ENCODE results near the gene PVRIG. TPM values are rescaled to one million over a fixed set of nuclear protein-coding genes. Genes with fewer than 3 reads are reported as not detected.

The PVRIG gene
- total RNA-seq, 1 experiment from 2014 or later = 0.70 TPM

- Histone ChIP-seq H3K4me2 (ENCODE audit: insufficient read depth, insufficient read length, low read length) (no peak overlapping the region), H3K27me3 (ENCODE audit: insufficient read depth, low read length) (no peaks in the 10 kb centered on the region), H3K23ac (ENCODE audit: insufficient read length, low read depth, low read length) (no peak overlapping the region), H2BK20ac (ENCODE audit: low read depth, low read length, poor library complexity, severe bottlenecking) (no peak overlapping the region), H2BK5ac (ENCODE audit: insufficient read length, low read length) (no peak overlapping the region), H3K4me1 (ENCODE audit: insufficient read depth, low read length) (no peaks in the 10 kb centered on the region), H3K18ac (ENCODE audit: insufficient read length, low read depth, low read length) (no peak overlapping the region), H3K27ac (ENCODE audit: insufficient read length, low read depth, low read length) (no peak overlapping the region), H2BK15ac (ENCODE audit: low read depth, low read length) (no peak overlapping the region), H3K9ac (ENCODE audit: extremely low read depth, insufficient read length, low read length) (no peak overlapping the region), H2BK12ac (ENCODE audit: insufficient read length, low read depth, low read length) (no peak overlapping the region), H2AFZ (ENCODE audit: low read length) (no peak overlapping the region), H4K8ac (replicated peaks; ENCODE audit: insufficient read length, low read depth, low read length) (no peak overlapping the region), H4K91ac (ENCODE audit: insufficient read length, low read depth, low read length) (no peak overlapping the region), H3K79me1 (ENCODE audit: insufficient read depth, low read depth, low read length, poor library complexity, severe bottlenecking) (no peaks in the 10 kb centered on the region), H4K5ac (ENCODE audit: insufficient read length, low read depth, low read length) (no peak overlapping the region), H4K20me1 (ENCODE audit: control insufficient read depth, insufficient read depth, insufficient read length) (no peaks in the 10 kb centered on the region), H3K56ac (ENCODE audit: insufficient read length, low read depth, low read length) (no peak overlapping the region), H3K9me3 (ENCODE audit: control insufficient read depth, low read depth, low read length) (no peaks in the 10 kb centered on the region), H3K23me2 (ENCODE audit: insufficient read length, low read depth, low read length, poor library complexity, severe bottlenecking) (no peaks in the 10 kb centered on the region), H3K79me2 (ENCODE audit: insufficient read depth, low read length) (no peaks in the 10 kb centered on the region), H3K14ac (ENCODE audit: insufficient read depth, low read length) (no peak overlapping the region), H3K4ac (ENCODE audit: low read depth, low read length) (no peak overlapping the region), H2AK5ac (ENCODE audit: insufficient read length, low read length) (no peak overlapping the region), H3T11ph (ENCODE audit: low read length) (no peak overlapping the region), H2BK120ac (ENCODE audit: low read depth, low read length, poor library complexity, severe bottlenecking) (no peak overlapping the region)
- Mint-ChIP-seq H3K4me1 (peaks cover 3 to 7% of the 10 kb centered on the region in 2 experiments; a peak in 3 of 4 replicates), H3K27me3 (ENCODE audit: low read depth) (no peaks in the 10 kb centered on the region; the same call in 1 of the 2 replicates), H3K27ac (no peak overlapping the region), H3K36me3 (ENCODE audit: insufficient read depth in 1 of 3, low read depth in 3 of 3) (peaks cover 4 to 17% (median 12%) of the 10 kb centered on the region in 3 experiments; a peak in 5 of 7 replicates), H3K9me3 (no peaks in the 10 kb centered on the region), H3K4me3 (no peak overlapping the region)
- no peak for DNase-seq
- TF ChIP-seq CTCF (conservative IDR thresholded peaks at IDR 0.05) = no peak
- WGBS (ENCODE audit: extremely low coverage, insufficient read length, low lambda C conversion rate) = no CpG with 5 or more reads among the region's 5 CpGs
These were observed 1.5 kb downstream of the PVRIG start for GRCh38 chr7:100221231-100221718.

Data from H9 (cell line).